Measurements from ENCODE around the gene ADRB1. TPM values are rescaled to one million over a fixed set of nuclear protein-coding genes. Genes with fewer than 3 reads are reported as not detected.

Gene ADRB1
- polyA plus RNA-seq, 3 donors from 2014 or later: 0.10 to 0.12 TPM; not detected in 1

DNA sequence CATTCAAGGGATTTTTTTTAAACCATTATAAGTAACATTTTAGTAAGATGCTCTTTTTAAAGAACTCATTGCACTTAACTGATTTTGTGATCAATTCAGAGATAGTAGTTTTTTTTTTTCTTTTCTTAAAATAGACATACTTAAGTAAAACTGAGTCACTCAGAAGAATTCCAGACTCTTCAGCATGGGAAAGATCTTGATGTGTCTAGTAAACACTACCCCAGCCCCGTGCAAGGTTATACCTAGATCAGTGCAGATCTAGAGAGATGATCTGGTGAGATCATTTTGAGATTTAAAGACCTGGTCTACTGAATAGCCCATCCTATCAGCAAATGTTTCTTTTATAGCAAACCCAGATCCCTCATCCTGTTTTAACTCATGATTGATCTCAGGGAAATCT is 8.6 kb downstream of the ADRB1 start:
- H3K27ac Mint-ChIP-seq: no peak overlapping the region
- H3K27me3 Mint-ChIP-seq (ENCODE audit: low read depth in 3 of 3): peaks cover 0 to 8% (median 5%) of the 10 kb centered on the region in 3 donors
- H3K9me3 Mint-ChIP-seq: no peaks in the 10 kb centered on the region
- peaks cover 3 to 4% of the 10 kb centered on the region in 2 donors for H3K4me1 Mint-ChIP-seq
- no peaks in the 10 kb centered on the region for H3K36me3 Mint-ChIP-seq
- H3K4me3 Mint-ChIP-seq: no peak overlapping the region
- no peak for DNase-seq

DNA sequence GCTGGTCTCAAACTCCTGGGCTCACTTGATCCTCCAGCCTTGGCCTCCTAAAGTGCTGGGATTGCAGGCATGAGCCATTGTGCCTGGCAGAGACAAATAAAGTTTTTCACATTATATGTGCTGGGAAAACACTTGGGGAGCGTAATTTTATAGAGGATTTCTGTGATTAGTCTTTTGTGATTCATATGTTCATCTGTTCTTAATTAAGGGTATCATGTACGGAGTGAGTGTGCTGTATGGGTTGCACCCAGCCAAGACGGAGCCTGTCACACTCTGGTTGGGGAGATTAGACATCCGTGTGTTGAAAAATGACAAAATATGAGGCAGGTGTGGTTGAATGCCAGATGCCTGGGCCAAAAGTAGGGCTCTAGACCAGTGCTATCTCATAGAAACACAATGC is 10.3 kb downstream of the ADRB1 start:
- DNase-seq: no peak
- H3K27me3 Mint-ChIP-seq (ENCODE audit: low read depth in 3 of 3): peaks cover 0 to 8% (median 5%) of the 10 kb centered on the region in 3 donors
- no peak overlapping the region for H3K27ac Mint-ChIP-seq
- H3K9me3 Mint-ChIP-seq: no peaks in the 10 kb centered on the region
- H3K4me1 Mint-ChIP-seq: peaks cover 9 to 14% of the 10 kb centered on the region in 2 donors
- H3K36me3 Mint-ChIP-seq: no peaks in the 10 kb centered on the region
- no peak overlapping the region for H3K4me3 Mint-ChIP-seq

DNA sequence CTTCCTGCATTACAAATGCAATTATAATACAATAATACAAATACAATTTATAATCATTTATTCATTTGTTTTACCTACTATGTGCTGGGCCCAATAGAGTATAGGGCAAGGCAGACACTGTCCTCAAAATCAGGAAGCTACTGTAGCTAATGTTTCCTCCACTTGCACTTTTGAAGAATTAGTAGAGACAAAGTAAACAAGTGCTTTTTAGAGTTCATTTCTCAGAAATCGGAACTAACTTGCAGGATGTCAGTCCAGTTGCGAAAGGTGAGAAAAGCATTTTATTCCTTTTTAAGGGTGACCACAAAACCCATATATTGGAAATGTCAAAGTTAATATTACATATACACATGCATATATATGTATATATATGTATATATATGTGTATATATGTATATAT is 14.2 kb downstream of the ADRB1 start:
- no peaks in the 10 kb centered on the region for H3K9me3 Mint-ChIP-seq
- H3K27me3 Mint-ChIP-seq (ENCODE audit: low read depth in 3 of 3): peaks cover 2 to 4% (median 2%) of the 10 kb centered on the region in 3 donors
- DNase-seq: no peak
- H3K27ac Mint-ChIP-seq: no peak overlapping the region
- H3K36me3 Mint-ChIP-seq: no peaks in the 10 kb centered on the region
- no peak overlapping the region for H3K4me3 Mint-ChIP-seq
- peaks cover 25 to 27% of the 10 kb centered on the region in 2 donors for H3K4me1 Mint-ChIP-seq

DNA sequence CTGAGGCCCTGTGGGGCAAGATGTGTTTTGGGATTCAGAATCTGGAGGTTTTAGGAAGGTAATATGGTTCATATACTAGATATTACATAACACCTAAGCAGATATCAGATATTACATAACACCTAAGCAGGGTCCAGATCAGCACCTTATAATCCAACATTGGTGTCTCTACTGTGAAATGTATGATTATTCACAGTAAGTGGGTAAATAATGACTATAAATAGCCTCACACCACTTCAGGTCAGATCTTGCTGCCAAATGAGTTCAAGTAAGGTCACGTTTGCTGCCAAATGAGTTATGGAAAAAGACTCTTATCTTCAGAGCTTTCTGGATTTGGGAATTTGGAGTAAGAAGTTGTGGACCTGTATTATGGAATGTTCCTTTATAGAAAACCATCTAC is 14.6 kb downstream of the ADRB1 start:
- H3K27me3 Mint-ChIP-seq (ENCODE audit: low read depth in 3 of 3): peaks cover 2 to 5% (median 2%) of the 10 kb centered on the region in 3 donors
- peaks cover 25 to 27% of the 10 kb centered on the region in 2 donors for H3K4me1 Mint-ChIP-seq
- peaks cover 0 to 2% (median 0%) of the 10 kb centered on the region in 3 donors for H3K36me3 Mint-ChIP-seq
- peak overlapping the region in 1 of 5 donors; percentile 18 for H3K4me3 Mint-ChIP-seq
- H3K27ac Mint-ChIP-seq: peak overlapping the region in 1 of 6 donors; percentile 10
- no peak for DNase-seq
- H3K9me3 Mint-ChIP-seq: no peaks in the 10 kb centered on the region

DNA sequence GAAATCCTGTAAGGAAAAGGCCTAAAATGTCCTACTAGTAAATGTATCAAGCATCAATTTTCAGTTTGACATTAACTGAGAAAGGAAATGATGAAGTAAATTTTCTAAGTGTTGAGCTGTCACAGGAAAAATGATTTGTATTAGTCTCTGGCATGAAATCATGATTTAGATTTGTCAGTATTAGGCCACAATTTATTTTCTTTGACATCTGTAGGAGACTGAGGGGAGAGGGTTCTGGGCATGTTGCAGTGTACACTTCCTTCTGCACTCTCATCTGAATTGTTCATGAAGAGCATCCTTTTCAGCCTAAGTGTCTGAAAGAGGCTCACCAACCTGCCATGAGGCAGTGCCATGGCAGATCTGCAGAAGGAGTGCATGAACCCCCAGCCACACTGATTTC is 15.9 kb downstream of the ADRB1 start:
- H3K27me3 Mint-ChIP-seq (ENCODE audit: low read depth in 3 of 3): peaks cover under 1 to 5% (median 2%) of the 10 kb centered on the region in 3 donors
- peaks cover 25 to 27% of the 10 kb centered on the region in 2 donors for H3K4me1 Mint-ChIP-seq
- no peak overlapping the region for H3K27ac Mint-ChIP-seq
- no peaks in the 10 kb centered on the region for H3K9me3 Mint-ChIP-seq
- DNase-seq: no peak
- peaks cover 0 to 5% (median 0%) of the 10 kb centered on the region in 3 donors for H3K36me3 Mint-ChIP-seq
- H3K4me3 Mint-ChIP-seq: no peak overlapping the region

DNA sequence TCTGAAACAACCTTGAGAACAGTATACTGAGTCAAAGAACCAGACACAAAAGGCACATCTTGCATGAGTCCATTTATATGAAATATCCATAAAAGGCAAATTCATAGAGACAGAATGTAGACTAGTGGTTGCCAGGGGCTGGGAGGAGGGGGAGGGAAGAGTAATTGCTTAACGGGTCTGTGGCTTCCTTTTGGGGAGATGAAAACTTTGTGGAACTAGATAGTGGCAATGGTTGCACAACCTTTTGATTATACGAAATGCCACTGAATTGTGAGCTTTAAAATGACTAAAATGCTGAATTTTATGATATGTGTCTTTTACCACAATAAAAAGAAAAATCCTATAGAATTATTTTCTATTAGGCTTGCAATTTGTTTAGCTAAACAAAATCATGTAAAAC is 16.8 kb downstream of the ADRB1 start:
- H3K36me3 Mint-ChIP-seq: peaks cover 0 to 5% (median 0%) of the 10 kb centered on the region in 3 donors
- no peaks in the 10 kb centered on the region for H3K9me3 Mint-ChIP-seq
- peaks cover 0 to 5% (median 2%) of the 10 kb centered on the region in 3 donors for H3K27me3 Mint-ChIP-seq (ENCODE audit: low read depth in 3 of 3)
- no peak overlapping the region for H3K27ac Mint-ChIP-seq
- no peak overlapping the region for H3K4me3 Mint-ChIP-seq
- H3K4me1 Mint-ChIP-seq: peaks cover 25 to 27% of the 10 kb centered on the region in 2 donors
- DNase-seq: no peak

DNA sequence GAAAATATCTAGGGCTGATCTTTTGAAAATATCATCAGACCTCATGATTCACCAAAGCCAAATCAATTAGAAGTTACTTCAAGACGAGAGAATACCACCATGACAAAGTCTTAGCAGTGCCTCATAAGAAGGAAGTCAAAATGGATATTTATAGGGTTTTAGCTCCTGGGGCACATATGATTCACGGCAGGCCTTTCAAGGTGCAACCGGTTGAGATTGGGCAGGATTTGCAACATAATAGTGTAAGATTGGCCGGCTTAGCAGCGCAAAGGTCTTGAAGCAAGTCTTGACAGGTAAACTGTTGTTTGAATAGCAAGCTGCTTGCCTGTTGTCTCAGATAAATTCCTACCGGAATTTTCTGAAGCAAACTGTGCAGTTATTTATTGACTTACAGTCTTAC is 17.5 kb downstream of the ADRB1 start:
- Mint-ChIP-seq H3K9me3 (no peaks in the 10 kb centered on the region), H3K36me3 (peaks cover 0 to 5% (median 0%) of the 10 kb centered on the region in 3 donors), H3K27ac (no peak overlapping the region), H3K27me3 (ENCODE audit: low read depth in 3 of 3) (peaks cover 0 to 5% (median 2%) of the 10 kb centered on the region in 3 donors), H3K4me3 (no peak overlapping the region), H3K4me1 (peaks cover 25 to 27% of the 10 kb centered on the region in 2 donors)
- no peak for DNase-seq

DNA sequence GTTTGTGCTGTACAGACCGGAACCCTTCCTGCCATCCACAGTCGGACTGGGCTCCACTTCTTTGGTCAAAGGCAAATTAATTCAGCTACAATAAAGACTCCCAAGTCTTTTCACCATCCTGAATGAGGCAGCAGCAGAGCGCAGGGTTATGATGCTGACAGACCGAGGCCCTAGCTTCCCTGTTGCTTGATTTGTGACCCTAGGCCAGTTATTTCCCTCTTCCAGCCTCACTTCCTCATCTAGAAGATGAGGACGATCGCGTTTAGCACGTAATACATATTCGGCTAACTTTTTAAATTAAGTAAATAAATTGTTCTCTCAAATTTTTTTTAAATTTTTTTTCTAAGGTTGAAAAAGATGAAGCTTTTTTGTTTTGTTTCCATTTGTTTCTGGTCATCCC is 18.1 kb downstream of the ADRB1 start:
- DNase-seq: no peak
- peaks cover 25 to 27% of the 10 kb centered on the region in 2 donors for H3K4me1 Mint-ChIP-seq
- no peak overlapping the region for H3K4me3 Mint-ChIP-seq
- no peaks in the 10 kb centered on the region for H3K9me3 Mint-ChIP-seq
- peaks cover 0 to 5% (median 0%) of the 10 kb centered on the region in 3 donors for H3K36me3 Mint-ChIP-seq
- peaks cover 0 to 5% (median 2%) of the 10 kb centered on the region in 3 donors for H3K27me3 Mint-ChIP-seq (ENCODE audit: low read depth in 3 of 3)
- no peak overlapping the region for H3K27ac Mint-ChIP-seq

DNA sequence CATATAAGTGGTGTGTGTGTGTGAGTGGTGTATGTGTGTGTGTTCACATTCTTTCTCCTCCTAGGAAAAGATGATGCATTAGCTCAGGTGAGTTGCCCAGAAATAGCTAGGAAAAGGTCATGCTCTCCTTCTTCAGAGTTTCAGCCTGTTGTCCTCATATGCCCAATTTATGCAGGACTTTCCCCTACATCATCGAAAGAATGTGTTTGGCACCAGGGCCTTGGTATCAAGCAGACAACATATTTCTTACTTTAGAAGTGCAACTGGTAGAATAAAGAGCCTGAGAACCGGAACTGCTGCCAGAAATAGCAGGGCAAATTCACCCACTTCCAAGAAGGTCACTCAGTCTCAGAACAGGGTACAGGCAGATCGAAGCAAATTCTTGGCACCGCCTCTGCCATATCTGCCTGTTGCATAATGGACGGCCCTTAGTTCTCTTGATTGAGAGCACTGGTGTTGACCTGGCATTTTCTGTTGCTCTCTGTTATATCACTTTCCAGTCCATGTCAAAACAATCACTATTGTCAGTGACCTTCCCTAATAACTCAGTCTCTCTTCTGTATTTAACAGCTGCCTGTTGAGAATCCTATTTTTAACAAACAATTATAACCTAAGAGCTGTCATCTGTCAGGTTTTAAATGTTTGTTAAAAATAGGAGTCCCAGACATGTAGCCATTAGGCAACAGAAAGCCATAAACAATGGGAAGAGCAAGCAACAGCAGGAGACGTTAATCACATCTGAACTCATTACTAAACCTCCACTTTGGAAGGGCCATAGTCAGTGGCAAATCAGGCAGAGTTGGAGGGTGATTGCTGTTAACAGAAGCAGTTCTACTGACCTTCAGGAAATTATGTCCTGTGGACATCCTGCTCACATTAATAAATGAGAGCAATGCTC is 20.7 kb downstream of the ADRB1 start:
- H3K4me3 Mint-ChIP-seq: no peak overlapping the region
- peaks cover 0 to 5% (median 0%) of the 10 kb centered on the region in 3 donors for H3K36me3 Mint-ChIP-seq
- no peak for DNase-seq
- no peak overlapping the region for H3K27ac Mint-ChIP-seq
- H3K9me3 Mint-ChIP-seq: no peaks in the 10 kb centered on the region
- peaks cover 14 to 16% of the 10 kb centered on the region in 2 donors for H3K4me1 Mint-ChIP-seq
- peaks cover 2 to 5% (median 2%) of the 10 kb centered on the region in 3 donors for H3K27me3 Mint-ChIP-seq (ENCODE audit: low read depth in 3 of 3)

DNA sequence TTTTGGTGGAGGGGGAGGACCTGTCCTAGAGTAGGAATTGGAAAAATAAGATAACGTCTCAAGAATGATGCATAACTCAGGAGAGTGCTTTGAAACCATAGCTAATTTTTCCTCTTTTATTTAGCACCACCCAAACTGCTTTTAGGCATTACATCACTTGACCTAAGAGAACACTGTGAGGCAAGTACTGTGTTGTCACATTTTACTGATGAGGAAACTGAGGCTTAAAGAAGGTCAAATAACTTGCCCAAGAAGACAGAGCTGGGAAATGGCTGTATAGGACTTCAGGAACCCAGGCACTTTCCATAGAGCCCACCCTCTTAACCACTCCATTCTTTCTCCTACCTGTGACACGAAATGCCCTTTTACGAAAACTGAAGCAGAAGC is 21.4 kb downstream of the ADRB1 start:
- H3K27ac Mint-ChIP-seq: no peak overlapping the region
- H3K36me3 Mint-ChIP-seq: peaks cover 0 to 5% (median 0%) of the 10 kb centered on the region in 3 donors
- no peaks in the 10 kb centered on the region for H3K9me3 Mint-ChIP-seq

DNA sequence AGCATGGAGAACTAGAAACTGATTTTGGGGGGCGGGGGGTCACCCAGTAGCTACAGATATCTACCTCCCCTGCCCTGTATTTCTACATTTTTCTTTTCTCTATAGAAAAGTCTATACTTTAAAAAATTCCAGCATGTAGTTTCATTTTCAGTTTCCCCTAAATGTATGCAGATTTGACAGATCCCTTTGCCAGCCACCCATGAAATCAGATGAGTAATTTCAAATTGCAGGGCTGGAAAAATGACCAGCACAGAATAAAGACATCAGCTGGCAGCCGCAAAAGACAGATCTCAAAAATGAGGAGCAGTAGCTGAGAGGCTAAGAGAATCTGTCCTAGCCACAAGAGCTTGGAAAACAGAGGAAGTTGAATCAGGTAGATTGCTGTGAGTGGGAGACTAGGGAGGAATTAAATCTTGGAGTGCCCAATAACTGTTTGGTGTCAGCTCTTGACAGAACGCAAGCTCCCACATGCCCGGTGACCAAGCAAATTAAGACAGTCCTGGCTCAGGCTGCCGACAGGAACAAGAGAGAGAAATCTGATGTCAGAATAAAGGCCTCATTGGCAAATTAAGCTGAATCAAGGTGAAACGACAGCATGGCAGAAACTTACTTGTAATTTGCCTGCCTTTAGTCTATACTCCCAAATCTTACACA is 24.5 kb downstream of the ADRB1 start:
- Mint-ChIP-seq H3K36me3 (peaks cover 0 to 4% (median 0%) of the 10 kb centered on the region in 3 donors), H3K4me3 (peak overlapping the region in 1 of 5 donors; percentile 42), H3K4me1 (peaks cover 11 to 15% of the 10 kb centered on the region in 2 donors), H3K27ac (no peak overlapping the region), H3K9me3 (no peaks in the 10 kb centered on the region), H3K27me3 (ENCODE audit: low read depth in 3 of 3) (peaks cover 0 to 2% (median 0%) of the 10 kb centered on the region in 3 donors)
- DNase-seq: no peak

More for the DNA sequence above, 21.4 kb downstream of the ADRB1 start:
- Mint-ChIP-seq H3K4me3 (no peak overlapping the region), H3K4me1 (peaks cover 12% of the 10 kb centered on the region in 2 donors), H3K27me3 (ENCODE audit: low read depth in 3 of 3) (peaks cover 2 to 5% (median 2%) of the 10 kb centered on the region in 3 donors)
- DNase-seq: no peak

DNA sequence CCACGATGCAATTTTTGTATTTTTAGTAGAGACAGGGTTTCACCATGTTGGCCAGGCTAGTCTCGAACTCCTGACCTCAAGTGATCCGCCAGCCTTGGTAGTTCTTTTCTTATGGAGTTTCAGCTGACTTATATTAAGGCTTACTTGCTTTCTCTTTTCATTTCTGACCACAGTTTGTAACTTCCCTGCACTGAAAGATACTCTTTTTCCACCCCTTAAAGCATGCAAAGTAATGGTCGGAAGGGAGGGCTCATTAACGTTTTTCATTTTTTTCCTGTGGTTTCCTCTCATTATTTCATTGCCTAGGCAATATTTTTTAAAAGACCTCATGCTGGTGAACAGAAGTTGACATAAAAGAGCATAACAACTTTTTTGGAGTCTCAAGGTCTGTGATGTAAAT is 27.0 kb downstream of the ADRB1 start:
- Mint-ChIP-seq H3K27me3 (ENCODE audit: low read depth in 3 of 3) (peaks cover 0 to 2% (median 0%) of the 10 kb centered on the region in 3 donors), H3K4me3 (peak overlapping the region in 2 of 5 donors; percentile 10 to 25), H3K4me1 (peaks cover 25 to 26% of the 10 kb centered on the region in 2 donors), H3K9me3 (no peaks in the 10 kb centered on the region), H3K36me3 (no peaks in the 10 kb centered on the region), H3K27ac (peak overlapping the region in 5 of 6 donors; percentile 10 to 41 (median 16))
- no peak for DNase-seq

DNA sequence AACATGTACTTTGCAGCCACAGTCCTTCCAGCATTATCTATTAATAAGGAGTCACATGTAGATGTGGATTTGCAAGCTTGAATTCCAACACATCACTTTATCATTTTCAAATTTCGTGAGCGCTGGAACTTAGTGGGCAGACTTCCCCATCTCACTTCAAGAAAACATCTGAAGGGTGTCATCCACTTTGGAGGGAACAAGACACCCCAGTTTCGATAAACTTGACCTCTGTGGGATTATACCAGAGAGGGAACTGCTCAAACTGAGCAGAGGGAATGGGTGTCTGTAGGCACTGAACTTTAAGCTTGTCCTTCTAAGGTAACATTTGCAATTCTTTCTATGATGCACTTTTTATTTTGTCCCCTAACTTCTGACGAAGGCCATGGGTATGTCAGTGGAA is 27.5 kb downstream of the ADRB1 start:
- peaks cover 0 to 2% (median 0%) of the 10 kb centered on the region in 3 donors for H3K27me3 Mint-ChIP-seq (ENCODE audit: low read depth in 3 of 3)
- H3K36me3 Mint-ChIP-seq: no peaks in the 10 kb centered on the region
- H3K27ac Mint-ChIP-seq: peak overlapping the region in 3 of 6 donors; percentile 10 to 41 (median 20)
- H3K4me1 Mint-ChIP-seq: peaks cover 25 to 26% of the 10 kb centered on the region in 2 donors
- no peak for DNase-seq
- H3K9me3 Mint-ChIP-seq: no peaks in the 10 kb centered on the region
- H3K4me3 Mint-ChIP-seq: no peak overlapping the region
